GM18909 (cell line): ENCODE measurements around the gene DNAJC28.
A peak's percentile ranks its signal among the peaks of the same experiment; 100 is the strongest.

Experiments
- ATAC-seq: cut with Tn5 transposase; IDR thresholded peaks from one replicate; pipeline ENCODE4 v1.9.1; 2021; ENCODE audit warnings: mild to moderate bottlenecking; ENCODE audit not compliant: unreplicated experiment, poor library complexity

Gene DNAJC28

GRCh38 chr21:33441489-33442477, 49.7 kb downstream of the DNAJC28 start:
- ATAC-seq, result peak; percentile 69
